Measurements from ENCODE around the gene SPRR2B. TPM values are rescaled to one million over a fixed set of nuclear protein-coding genes. Genes with fewer than 3 reads are reported as not detected.
"Not testable (repeated sequence)": the region's sequence is repeated elsewhere in the genome, so short reads cannot be mapped to it uniquely, and the experiment has no call there.

Gene SPRR2B
- total RNA-seq, 2 experiments from 2014 or later: not detected

- CTCF ChIA-PET: no interaction called here
- POLR2A ChIA-PET: no interaction called here
- intact Hi-C loops (cut with DNase I, micrococcal nuclease): loop anchor here in 1 of 2 experiments (10.0 kb wide), 1 partner anchor 157 kb away; the partner anchor contains the start of gene SMCP
- Mint-ChIP-seq H3K27ac (no peak overlapping the region), H3K27me3 (peaks cover 16% of the 10 kb centered on the region), H3K4me3 (no peak overlapping the region), H3K36me3 (ENCODE audit: low read depth) (no peaks in the 10 kb centered on the region), H3K4me1 (peaks cover 2% of the 10 kb centered on the region), H3K9me3 (ENCODE audit: low read depth) (no peaks in the 10 kb centered on the region)
- ATAC-seq (no peak), DNase-seq (no peak)
These were observed 39.3 kb downstream of the SPRR2B start for GRCh38 chr1:153032073-153032472.

DNA sequence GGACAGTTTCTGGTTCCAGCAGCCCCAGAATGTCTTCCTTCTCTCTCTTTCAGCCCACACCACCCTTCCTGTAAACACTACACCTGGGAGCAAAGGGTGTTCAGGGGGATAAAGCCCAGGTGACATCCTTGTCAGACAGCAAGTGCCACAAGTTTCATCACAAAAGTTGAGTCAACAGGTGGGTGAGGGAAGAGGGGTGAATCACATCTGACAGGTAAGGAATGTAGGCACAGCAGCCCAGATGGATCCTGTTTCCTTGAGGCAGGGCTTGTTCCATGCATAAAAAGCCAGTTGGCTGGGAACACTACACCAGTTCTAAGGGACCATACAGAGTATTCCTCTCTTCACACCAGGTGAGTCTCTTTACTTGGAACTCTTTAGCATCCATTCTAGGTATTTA is 40.5 kb downstream of the SPRR2B start, which contains the start of gene SPRR1B:
SPRR1B (plus strand) TSS at position 309 of the 400 bp plus-strand sequence. CDS start 1,143 bp downstream, outside the sequence.
- no peaks in the 10 kb centered on the region for H3K36me3 Mint-ChIP-seq (ENCODE audit: low read depth)
- peaks cover 2% of the 10 kb centered on the region for H3K4me1 Mint-ChIP-seq
- DNase-seq (no peak), ATAC-seq (no peak)
- H3K9me3 Mint-ChIP-seq (ENCODE audit: low read depth): no peaks in the 10 kb centered on the region
- peaks cover 19% of the 10 kb centered on the region for H3K27me3 Mint-ChIP-seq
- H3K27ac Mint-ChIP-seq: no peak within 1 kb of the TSS
- intact Hi-C loops (cut with DNase I, micrococcal nuclease): loop anchor here in 1 of 2 experiments (10.0 kb wide), 1 partner anchor 156 kb away; the partner anchor contains the start of gene SMCP
- CTCF ChIA-PET: interaction anchor here (0.6 kb wide), 1 partner anchor 136 kb away, joined by 3 read pairs; no protein-coding TSS in a partner anchor
- H3K4me3 Mint-ChIP-seq: no peak within 1 kb of the TSS
- POLR2A ChIA-PET: no interaction called here

GRCh38 chr1:153028766-153029165 is 42.6 kb downstream of the SPRR2B start:
- peaks cover 2% of the 10 kb centered on the region for H3K4me1 Mint-ChIP-seq

DNA sequence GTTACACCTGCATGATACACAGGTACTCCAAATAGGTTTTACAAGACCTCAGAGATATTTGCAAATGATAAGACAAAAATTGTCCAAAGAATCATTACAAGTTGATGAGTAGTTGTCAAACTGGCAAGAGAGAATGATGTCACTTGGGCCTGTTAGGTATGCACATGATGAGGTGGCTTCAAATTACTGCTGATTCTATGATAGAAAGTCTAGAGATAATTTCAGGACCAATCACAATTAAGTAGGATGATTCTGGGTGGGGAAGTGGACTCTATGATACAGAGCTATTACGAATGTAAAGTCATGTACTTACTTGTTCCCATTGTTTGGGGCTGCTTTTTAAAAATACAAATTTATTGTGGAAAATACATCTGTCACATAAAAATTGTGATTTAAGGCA is 45.6 kb downstream of the SPRR2B start:
- Mint-ChIP-seq H3K36me3 (ENCODE audit: low read depth) (no peaks in the 10 kb centered on the region), H3K4me3 (no peak overlapping the region), H3K4me1 (no peaks in the 10 kb centered on the region), H3K27ac (no peak overlapping the region), H3K27me3 (peaks cover 31% of the 10 kb centered on the region), H3K9me3 (ENCODE audit: low read depth) (no peaks in the 10 kb centered on the region)
- ChIA-PET POLR2A (no interaction called here), CTCF (no interaction called here)
- no peak for DNase-seq
- no peak for ATAC-seq
- intact Hi-C loops (cut with DNase I, micrococcal nuclease): no loop called here

More at GRCh38 chr1:153028766-153029165, 42.6 kb downstream of the SPRR2B start:
- ChIA-PET POLR2A (no interaction called here), CTCF (interaction anchor here (0.7 kb wide), 1 partner anchor 314 kb away, joined by 3 read pairs; no protein-coding TSS in a partner anchor)
- H3K27ac Mint-ChIP-seq: no peak overlapping the region
- H3K9me3 Mint-ChIP-seq (ENCODE audit: low read depth): no peaks in the 10 kb centered on the region
- DNase-seq: no peak
- intact Hi-C loops (cut with DNase I, micrococcal nuclease): no loop called here
- H3K4me3 Mint-ChIP-seq: no peak overlapping the region
- H3K27me3 Mint-ChIP-seq: peaks cover 23% of the 10 kb centered on the region
- no peak for ATAC-seq
- no peaks in the 10 kb centered on the region for H3K36me3 Mint-ChIP-seq (ENCODE audit: low read depth)

DNA sequence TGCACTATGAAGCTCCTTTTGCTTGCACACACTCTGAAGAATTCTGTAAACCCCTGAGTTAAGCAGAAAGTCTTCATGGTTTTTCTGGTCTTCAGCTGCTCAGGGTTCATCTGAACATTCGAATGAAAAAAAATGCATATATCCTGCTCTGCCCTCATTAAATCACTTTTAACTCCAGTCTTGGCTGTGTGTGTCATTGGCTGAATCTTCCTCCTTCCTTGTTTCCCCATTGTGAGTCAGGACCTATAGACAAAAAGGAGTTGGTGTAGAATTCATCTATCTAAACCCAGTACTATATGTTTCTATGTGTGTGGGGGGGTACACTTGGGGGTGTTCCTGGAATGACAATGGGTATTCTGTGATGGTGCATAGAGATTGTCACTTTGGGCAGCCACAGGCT is 47.0 kb downstream of the SPRR2B start:
- Mint-ChIP-seq H3K4me1 (no peaks in the 10 kb centered on the region), H3K27me3 (peaks cover 37% of the 10 kb centered on the region), H3K36me3 (ENCODE audit: low read depth) (no peaks in the 10 kb centered on the region), H3K4me3 (no peak overlapping the region), H3K27ac (no peak overlapping the region), H3K9me3 (ENCODE audit: low read depth) (no peaks in the 10 kb centered on the region)
- DNase-seq (no peak), ATAC-seq (no peak)
- ChIA-PET CTCF (interaction anchor here (0.6 kb wide), 1 partner anchor 488 kb away, joined by 3 read pairs; no protein-coding TSS in a partner anchor), POLR2A (no interaction called here)
- intact Hi-C loops (cut with DNase I, micrococcal nuclease): no loop called here

DNA sequence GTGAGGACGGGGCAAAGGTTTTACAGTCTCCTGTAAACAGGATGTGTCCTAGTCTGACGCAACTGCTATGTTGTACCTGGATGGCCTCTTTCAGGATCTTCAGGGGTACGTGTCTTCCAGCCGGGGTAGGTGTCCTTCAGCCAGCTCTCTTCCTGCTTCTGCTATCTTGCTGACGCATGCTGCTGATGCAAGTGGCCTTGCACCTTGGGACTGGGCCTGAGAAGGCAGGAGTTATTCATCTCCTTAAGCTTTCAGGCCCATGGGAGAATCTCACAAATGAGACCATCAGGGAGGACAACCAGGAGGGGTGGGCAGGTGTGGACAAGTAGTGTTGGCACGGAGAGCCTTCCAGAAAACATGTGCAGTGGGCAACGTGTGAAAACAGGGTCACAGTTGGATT is 48.3 kb downstream of the SPRR2B start:
- ChIA-PET POLR2A (no interaction called here), CTCF (no interaction called here)
- no peaks in the 10 kb centered on the region for H3K36me3 Mint-ChIP-seq (ENCODE audit: low read depth)
- no peak overlapping the region for H3K27ac Mint-ChIP-seq
- no peak for ATAC-seq
- no peaks in the 10 kb centered on the region for H3K9me3 Mint-ChIP-seq (ENCODE audit: low read depth)
- H3K27me3 Mint-ChIP-seq: peaks cover 35% of the 10 kb centered on the region
- H3K4me1 Mint-ChIP-seq: no peaks in the 10 kb centered on the region
- no peak for DNase-seq
- H3K4me3 Mint-ChIP-seq: no peak overlapping the region
- intact Hi-C loops (cut with DNase I, micrococcal nuclease): no loop called here

DNA sequence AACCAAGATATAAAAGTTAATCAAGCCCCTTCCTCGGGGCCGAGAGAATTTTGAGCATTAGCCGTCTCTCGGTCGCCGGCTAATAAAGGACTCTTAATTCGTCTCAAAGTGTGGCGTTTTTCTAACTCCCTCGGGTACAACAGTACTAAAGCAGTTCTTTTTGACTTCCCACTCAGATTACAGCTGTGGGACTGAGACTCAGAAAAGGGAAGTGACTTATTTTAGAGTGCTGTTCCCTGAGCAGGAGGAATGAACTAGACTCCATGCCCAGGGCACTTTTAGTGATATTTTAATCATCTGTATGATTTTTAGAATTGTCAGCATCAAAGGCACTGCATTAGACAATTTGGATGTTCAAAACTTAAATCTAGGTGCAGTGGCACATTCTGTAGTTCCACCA is 49.1 kb downstream of the SPRR2B start:
- DNase-seq; POLR2A ChIA-PET; ATAC-seq; H3K36me3 Mint-ChIP-seq (ENCODE audit: low read depth); H3K4me1 Mint-ChIP-seq; H3K9me3 Mint-ChIP-seq (ENCODE audit: low read depth); intact Hi-C loops (cut with DNase I, micrococcal nuclease); H3K4me3 Mint-ChIP-seq; CTCF ChIA-PET; H3K27ac Mint-ChIP-seq: not testable (repeated sequence)
- peaks cover 35% of the 10 kb centered on the region for H3K27me3 Mint-ChIP-seq

- H3K27me3 Mint-ChIP-seq: peaks cover 35% of the 10 kb centered on the region
- not testable (repeated sequence) for H3K4me1 Mint-ChIP-seq
These were observed 49.6 kb downstream of the SPRR2B start for GRCh38 chr1:153021829-153022228.

More at GRCh38 chr1:153021829-153022228, 49.6 kb downstream of the SPRR2B start:
- intact Hi-C loops (cut with DNase I, micrococcal nuclease); H3K4me3 Mint-ChIP-seq; H3K27ac Mint-ChIP-seq; DNase-seq; H3K36me3 Mint-ChIP-seq (ENCODE audit: low read depth); H3K9me3 Mint-ChIP-seq (ENCODE audit: low read depth); POLR2A ChIA-PET; ATAC-seq: not testable (repeated sequence)
- CTCF ChIA-PET: interaction anchor here (0.5 kb wide), 1 partner anchor 26 kb away, joined by 3 read pairs; no protein-coding TSS in a partner anchor

Other genes starting within 250 kb of the SPRR2B start
- not detected for gene LCE1A, start 244.1 kb downstream of the SPRR2B start, total RNA-seq
- not detected for gene LCE6A, start 228.8 kb downstream of the SPRR2B start, total RNA-seq
- not detected for gene LCE7A, start 211.6 kb downstream of the SPRR2B start, total RNA-seq
- not detected for gene SMCP, start 193.3 kb downstream of the SPRR2B start, total RNA-seq
- gene IVL, start 163.1 kb downstream of the SPRR2B start, total RNA-seq: under 1 TPM in 1 of 2 experiments, not detected in 1; 0.07 TPM
- not detected for gene SPRR5, start 124.4 kb downstream of the SPRR2B start, total RNA-seq
- gene SPRR4, start 101.0 kb downstream of the SPRR2B start, total RNA-seq: not detected
- not detected for gene SPRR1A, start 87.5 kb downstream of the SPRR2B start, total RNA-seq
- gene SPRR3, start 69.9 kb downstream of the SPRR2B start, total RNA-seq: not detected
- not detected for gene SPRR1B, start 40.4 kb downstream of the SPRR2B start, total RNA-seq
- not detected for gene SPRR2D, start 30.5 kb downstream of the SPRR2B start, total RNA-seq
- not detected for gene SPRR2A, start 14.1 kb downstream of the SPRR2B start, total RNA-seq
- not detected for gene SPRR2E, start 22.9 kb upstream of the SPRR2B start, total RNA-seq
- gene SPRR2F, start 41.9 kb upstream of the SPRR2B start, total RNA-seq: not detected
- not detected for gene SPRR2G, start 79.3 kb upstream of the SPRR2B start, total RNA-seq
- gene LELP1, start 131.8 kb upstream of the SPRR2B start, total RNA-seq: not detected
- not detected for gene PRR9, start 146.0 kb upstream of the SPRR2B start, total RNA-seq
- gene LORICRIN, start 188.1 kb upstream of the SPRR2B start, total RNA-seq: not detected
- gene PGLYRP3, start 241.3 kb upstream of the SPRR2B start, total RNA-seq: not detected

Data from activated CD4-positive, alpha-beta T cell treated with anti-CD3 and anti-CD28 coated beads for 36 hours (primary cell).